ENCODE data around the gene BAIAP2L2. TPM values are rescaled to one million over a fixed set of nuclear protein-coding genes. Genes with fewer than 3 reads are reported as not detected.

BAIAP2L2 gene
- polyA plus RNA-seq, 1 experiment = 1.3 TPM

GRCh38 chr22:38051900-38052862 is 58.3 kb downstream of the BAIAP2L2 start:
- TF ChIP-seq, protein P1, sequence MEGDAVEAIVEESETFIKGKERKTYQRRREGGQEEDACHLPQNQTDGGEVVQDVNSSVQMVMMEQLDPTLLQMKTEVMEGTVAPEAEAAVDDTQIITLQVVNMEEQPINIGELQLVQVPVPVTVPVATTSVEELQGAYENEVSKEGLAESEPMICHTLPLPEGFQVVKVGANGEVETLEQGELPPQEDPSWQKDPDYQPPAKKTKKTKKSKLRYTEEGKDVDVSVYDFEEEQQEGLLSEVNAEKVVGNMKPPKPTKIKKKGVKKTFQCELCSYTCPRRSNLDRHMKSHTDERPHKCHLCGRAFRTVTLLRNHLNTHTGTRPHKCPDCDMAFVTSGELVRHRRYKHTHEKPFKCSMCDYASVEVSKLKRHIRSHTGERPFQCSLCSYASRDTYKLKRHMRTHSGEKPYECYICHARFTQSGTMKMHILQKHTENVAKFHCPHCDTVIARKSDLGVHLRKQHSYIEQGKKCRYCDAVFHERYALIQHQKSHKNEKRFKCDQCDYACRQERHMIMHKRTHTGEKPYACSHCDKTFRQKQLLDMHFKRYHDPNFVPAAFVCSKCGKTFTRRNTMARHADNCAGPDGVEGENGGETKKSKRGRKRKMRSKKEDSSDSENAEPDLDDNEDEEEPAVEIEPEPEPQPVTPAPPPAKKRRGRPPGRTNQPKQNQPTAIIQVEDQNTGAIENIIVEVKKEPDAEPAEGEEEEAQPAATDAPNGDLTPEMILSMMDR (IDR thresholded peaks at IDR 0.05; ENCODE audit: insufficient read depth, low read depth, low read length) = peak; percentile 81
- no peaks in the 10 kb centered on the region for H3K36me3 ChIP-seq (ENCODE audit: control insufficient read depth, insufficient read depth, low read length)
- DNase-seq (ENCODE audit: low read depth) = no peak
- POLR2A ChIA-PET = interaction anchor here (0.6 to 0.8 kb wide), 2 partner anchors 12 to 347 kb away, joined by 3 read pairs; no protein-coding TSS in a partner anchor
- no peak overlapping the region for H3K4me3 ChIP-seq (ENCODE audit: low read depth, low read length)
- peaks cover 6% of the 10 kb centered on the region for H3K27me3 ChIP-seq (ENCODE audit: control insufficient read depth, insufficient read depth, low read length)
- CTCF ChIA-PET = interaction anchor here (0.5 to 4.4 kb wide), 43 partner anchors 9 to 717 kb away, joined by 3 to 41 read pairs (median 4); partner anchors contain the start of genes DMC1, MAFF and TOMM22

DNA sequence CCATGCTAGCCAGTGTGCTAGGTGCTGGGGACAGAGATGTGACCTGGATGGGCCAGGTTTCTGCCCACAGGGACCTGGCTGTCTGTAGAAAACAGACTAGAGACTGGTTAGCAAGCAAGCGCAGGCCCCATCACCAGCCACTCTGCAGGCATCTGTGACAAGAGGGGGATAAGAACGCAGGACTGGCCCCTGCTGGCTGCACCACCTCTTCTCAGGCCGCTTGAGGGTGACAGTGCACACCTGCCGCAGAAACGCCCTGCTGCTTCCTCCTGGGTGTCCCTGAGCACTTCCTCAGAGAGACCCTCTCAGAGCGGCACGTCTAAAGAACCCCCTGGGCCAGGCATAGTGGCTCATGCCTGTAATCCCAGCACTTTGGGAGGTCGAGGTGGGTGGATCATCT is 59.2 kb downstream of the BAIAP2L2 start:
- TF ChIP-seq, protein P1 (IDR thresholded peaks at IDR 0.05; ENCODE audit: insufficient read depth, low read depth, low read length) = no peak
- Histone ChIP-seq H3K36me3 (ENCODE audit: control insufficient read depth, insufficient read depth, low read length) (no peaks in the 10 kb centered on the region), H3K27me3 (ENCODE audit: control insufficient read depth, insufficient read depth, low read length) (peaks cover 6% of the 10 kb centered on the region), H3K4me3 (ENCODE audit: low read depth, low read length) (no peak overlapping the region)
- POLR2A ChIA-PET = no interaction called here
- no peak for DNase-seq (ENCODE audit: low read depth)
- CTCF ChIA-PET = interaction anchor here (1.0 to 4.4 kb wide), 10 partner anchors 8 to 525 kb away, joined by 3 to 41 read pairs (median 8); partner anchors contain the start of genes DMC1 and MAFF

DNA sequence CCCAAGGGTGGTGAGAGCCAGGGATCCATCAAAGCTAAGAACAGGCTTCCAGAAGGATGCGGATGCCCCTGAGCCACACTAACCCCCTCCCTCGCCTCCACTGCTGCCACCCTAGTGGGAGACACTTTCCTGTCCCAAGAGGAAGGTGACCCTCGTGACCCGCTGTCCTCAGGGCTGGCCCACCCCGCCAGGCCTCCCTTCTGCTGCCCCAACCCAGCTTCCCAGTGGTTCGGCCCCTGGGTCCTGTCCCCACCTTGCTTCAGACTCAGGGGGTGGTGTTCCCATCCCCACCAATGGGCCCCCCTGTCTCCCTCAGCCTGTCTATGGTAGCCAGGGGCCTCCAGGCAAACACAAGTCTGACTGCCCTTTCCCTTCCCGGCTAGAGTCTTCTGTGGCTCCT is 59.8 kb downstream of the BAIAP2L2 start:
- CTCF ChIA-PET = interaction anchor here (1.4 kb wide), 1 partner anchor 520 kb away, joined by 3 read pairs; no protein-coding TSS in a partner anchor
- Histone ChIP-seq H3K4me3 (ENCODE audit: low read depth, low read length) (no peak overlapping the region), H3K36me3 (ENCODE audit: control insufficient read depth, insufficient read depth, low read length) (no peaks in the 10 kb centered on the region), H3K27me3 (ENCODE audit: control insufficient read depth, insufficient read depth, low read length) (peaks cover 6% of the 10 kb centered on the region)
- TF ChIP-seq, protein P1 (IDR thresholded peaks at IDR 0.05; ENCODE audit: insufficient read depth, low read depth, low read length) = no peak
- DNase-seq (ENCODE audit: low read depth) = no peak
- POLR2A ChIA-PET = no interaction called here

GRCh38 chr22:38049812-38050619 is 60.5 kb downstream of the BAIAP2L2 start:
- no peak overlapping the region for H3K4me3 ChIP-seq (ENCODE audit: low read depth, low read length)
- H3K36me3 ChIP-seq (ENCODE audit: control insufficient read depth, insufficient read depth, low read length) = no peaks in the 10 kb centered on the region
- DNase-seq (ENCODE audit: low read depth) = no peak
- H3K27me3 ChIP-seq (ENCODE audit: control insufficient read depth, insufficient read depth, low read length) = peaks cover 4% of the 10 kb centered on the region
- ChIA-PET CTCF (interaction anchor here (1.2 to 1.7 kb wide), 3 partner anchors 189 to 632 kb away, joined by 3 to 4 read pairs (median 3); partner anchors contain the start of gene TOMM22), POLR2A (no interaction called here)
- TF ChIP-seq, protein P1 (IDR thresholded peaks at IDR 0.05; ENCODE audit: insufficient read depth, low read depth, low read length) = no peak

Measured in BJ (cell line).